Astrocyte (in vitro differentiated cells and primary cell): ENCODE results near the gene CA7.

Source experiments
- EZH2 ChIP-seq: IDR thresholded peaks from 2 replicates; pipeline ENCODE4 v1.6.1; 2012; ENCODE audit warnings: mild to moderate bottlenecking, low read length, inconsistent platforms; ENCODE audit not compliant: insufficient read depth
- TF ChIP-seq, protein P1 (sequence below): IDR thresholded peaks from 2 replicates; pipeline ENCODE4 v1.5.1; 2011; ENCODE audit warnings: low read depth, mild to moderate bottlenecking, inconsistent platforms, low read length, moderate library complexity; ENCODE audit not compliant: insufficient read depth

DNA sequence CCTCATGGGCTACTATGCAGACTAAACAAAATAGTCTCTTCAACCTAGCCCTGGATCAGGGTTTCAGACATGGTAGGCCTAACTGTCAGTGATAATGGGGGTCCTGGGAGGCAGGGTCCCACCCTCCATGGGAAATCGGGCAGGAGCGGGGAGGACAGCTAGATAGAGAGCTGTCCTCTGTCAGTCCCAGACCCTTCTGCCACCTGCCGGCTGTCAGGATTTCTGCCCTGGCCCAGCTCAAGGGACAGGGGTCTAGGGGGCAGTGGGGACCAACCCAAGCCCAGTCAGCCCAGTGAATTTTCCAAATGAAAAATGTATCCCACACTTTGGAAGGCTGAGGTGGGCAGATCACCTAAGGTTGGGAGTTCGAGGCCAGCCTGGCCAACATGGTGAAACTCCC, 5.3 kb downstream of the CA7 start:
- TF ChIP-seq, protein P1, sequence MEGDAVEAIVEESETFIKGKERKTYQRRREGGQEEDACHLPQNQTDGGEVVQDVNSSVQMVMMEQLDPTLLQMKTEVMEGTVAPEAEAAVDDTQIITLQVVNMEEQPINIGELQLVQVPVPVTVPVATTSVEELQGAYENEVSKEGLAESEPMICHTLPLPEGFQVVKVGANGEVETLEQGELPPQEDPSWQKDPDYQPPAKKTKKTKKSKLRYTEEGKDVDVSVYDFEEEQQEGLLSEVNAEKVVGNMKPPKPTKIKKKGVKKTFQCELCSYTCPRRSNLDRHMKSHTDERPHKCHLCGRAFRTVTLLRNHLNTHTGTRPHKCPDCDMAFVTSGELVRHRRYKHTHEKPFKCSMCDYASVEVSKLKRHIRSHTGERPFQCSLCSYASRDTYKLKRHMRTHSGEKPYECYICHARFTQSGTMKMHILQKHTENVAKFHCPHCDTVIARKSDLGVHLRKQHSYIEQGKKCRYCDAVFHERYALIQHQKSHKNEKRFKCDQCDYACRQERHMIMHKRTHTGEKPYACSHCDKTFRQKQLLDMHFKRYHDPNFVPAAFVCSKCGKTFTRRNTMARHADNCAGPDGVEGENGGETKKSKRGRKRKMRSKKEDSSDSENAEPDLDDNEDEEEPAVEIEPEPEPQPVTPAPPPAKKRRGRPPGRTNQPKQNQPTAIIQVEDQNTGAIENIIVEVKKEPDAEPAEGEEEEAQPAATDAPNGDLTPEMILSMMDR: no peak
- no peak for TF ChIP-seq EZH2
